Neural crest cell (in vitro differentiated cells): ENCODE measurements around the gene LRRC75B. TPM values are rescaled to one million over a fixed set of nuclear protein-coding genes. Genes with fewer than 3 reads are reported as not detected.
"Not testable (repeated sequence)": the region's sequence is repeated elsewhere in the genome, so short reads cannot be mapped to it uniquely, and the experiment has no call there.

Source experiments
- DNase-seq: peaks from one replicate; pipeline ENCODE4 v3.0.0; 2021; ENCODE audit warnings: low read depth, mixed read lengths, low spot score
- H3K27ac Mint-ChIP-seq: one replicate; pipeline ENCODE4 v1.8.0; 2021; ENCODE audit warnings: mild to moderate bottlenecking, mixed read lengths; ENCODE audit not compliant: unreplicated experiment
- H3K27me3 Mint-ChIP-seq: 2 replicates; pipeline ENCODE4 v1.8.0; 2021; ENCODE audit warnings: low read depth, mild to moderate bottlenecking, mixed read lengths
- H3K36me3 Mint-ChIP-seq: 2 replicates; pipeline ENCODE4 v1.8.0; 2021; ENCODE audit warnings: low read depth, mild to moderate bottlenecking, mixed read lengths
- H3K4me1 Mint-ChIP-seq: 2 replicates; pipeline ENCODE4 v1.8.0; 2021; ENCODE audit warnings: mixed read lengths
- H3K4me3 Mint-ChIP-seq: one replicate; pipeline ENCODE4 v1.8.0; 2021; ENCODE audit warnings: mild to moderate bottlenecking, mixed read lengths
- H3K9me3 Mint-ChIP-seq: 2 replicates; pipeline ENCODE4 v1.8.0; 2021; ENCODE audit warnings: mixed read lengths
- CTCF ChIP-seq: fragments of 200-600 bp; sonication (generic); conservative IDR thresholded peaks from 2 replicates; pipeline ENCODE4 v1.5.0; 2021; ENCODE audit warnings: antibody characterized with exemption, mild to moderate bottlenecking
- total RNA-seq: library from RNA; stranded (reverse); gene quantifications from 2 replicates; pipeline ENCODE4 v1.2.1, GENCODE V29; 2021

LRRC75B gene
- total RNA-seq, 1 donor from 2014 or later, result 16.7 TPM

- H3K36me3 Mint-ChIP-seq, H3K9me3 Mint-ChIP-seq, H3K4me3 Mint-ChIP-seq, H3K27ac Mint-ChIP-seq, H3K27me3 Mint-ChIP-seq: not testable (repeated sequence)
- peak; percentile 47 for TF ChIP-seq CTCF
- H3K4me1 Mint-ChIP-seq, result peaks cover 17% of the 10 kb centered on the region
- peak; percentile 29 for DNase-seq
Observed at GRCh38 chr22:24629069-24629468, 36.2 kb upstream of the LRRC75B start.

- DNase-seq, H3K4me3 Mint-ChIP-seq, H3K27ac Mint-ChIP-seq, H3K36me3 Mint-ChIP-seq, H3K4me1 Mint-ChIP-seq, H3K27me3 Mint-ChIP-seq, H3K9me3 Mint-ChIP-seq: not testable (repeated sequence)
Observed at GRCh38 chr22:24627911-24628310, 35.0 kb upstream of the LRRC75B start.

- not testable (repeated sequence) for H3K36me3 Mint-ChIP-seq, H3K27ac Mint-ChIP-seq, H3K9me3 Mint-ChIP-seq, H3K4me3 Mint-ChIP-seq, DNase-seq, H3K27me3 Mint-ChIP-seq, H3K4me1 Mint-ChIP-seq
Observed at GRCh38 chr22:24622596-24622995, 29.7 kb upstream of the LRRC75B start.

DNA sequence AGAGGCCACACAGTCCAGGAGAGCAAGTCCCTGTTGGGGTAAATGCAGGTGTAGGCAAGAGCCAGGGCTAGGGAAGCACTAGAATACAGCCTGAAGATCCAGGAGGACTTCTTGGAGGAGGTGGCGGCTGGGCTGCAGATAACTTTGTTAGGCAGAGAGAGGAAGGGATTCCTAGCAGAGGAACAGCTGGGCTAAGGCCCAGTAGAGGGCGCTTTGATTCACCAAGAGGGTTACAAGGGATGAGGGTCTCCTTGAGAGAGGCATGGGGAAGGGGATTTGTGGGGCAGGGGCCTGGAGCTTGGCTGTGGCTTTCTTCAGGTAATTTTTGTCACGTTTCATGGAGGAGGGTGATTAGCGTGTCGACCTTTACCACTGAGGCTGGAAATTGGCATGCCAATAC lies 28.4 kb upstream of the LRRC75B start:
- H3K9me3 Mint-ChIP-seq, H3K4me3 Mint-ChIP-seq, H3K36me3 Mint-ChIP-seq, H3K27ac Mint-ChIP-seq, H3K27me3 Mint-ChIP-seq, H3K4me1 Mint-ChIP-seq, DNase-seq: not testable (repeated sequence)

GRCh38 chr22:24614794-24615193 lies 21.9 kb upstream of the LRRC75B start:
- not testable (repeated sequence) for H3K4me3 Mint-ChIP-seq, H3K27me3 Mint-ChIP-seq, H3K27ac Mint-ChIP-seq, H3K4me1 Mint-ChIP-seq, H3K36me3 Mint-ChIP-seq, DNase-seq, H3K9me3 Mint-ChIP-seq

DNA sequence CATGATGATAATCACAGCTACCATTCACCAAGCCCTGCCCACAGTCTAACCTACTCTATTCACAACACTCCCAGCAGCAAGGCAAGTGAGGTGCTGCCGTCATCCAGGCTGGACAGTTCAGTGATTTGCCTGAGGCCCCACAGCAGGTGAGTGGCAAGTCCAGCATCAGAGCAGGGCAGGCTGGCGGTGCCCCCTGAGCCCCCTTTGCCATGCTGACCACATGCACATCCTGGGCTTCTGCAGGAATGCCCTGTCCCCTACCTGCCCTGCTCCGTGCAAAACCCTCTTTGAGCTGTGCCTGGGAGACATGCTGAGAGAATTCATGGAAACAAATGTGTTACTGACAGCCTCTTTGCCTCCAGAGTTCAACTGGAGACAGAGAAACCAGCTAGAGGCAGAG lies 17.0 kb upstream of the LRRC75B start:
- not testable (repeated sequence) for H3K4me3 Mint-ChIP-seq, H3K36me3 Mint-ChIP-seq, DNase-seq, H3K4me1 Mint-ChIP-seq, H3K27ac Mint-ChIP-seq, H3K9me3 Mint-ChIP-seq, H3K27me3 Mint-ChIP-seq

- DNase-seq, H3K27ac Mint-ChIP-seq, H3K27me3 Mint-ChIP-seq, H3K9me3 Mint-ChIP-seq, H3K4me3 Mint-ChIP-seq, H3K36me3 Mint-ChIP-seq: not testable (repeated sequence)
- H3K4me1 Mint-ChIP-seq, result peaks cover 12% of the 10 kb centered on the region
Observed at GRCh38 chr22:24608327-24608726, 15.5 kb upstream of the LRRC75B start.

DNA sequence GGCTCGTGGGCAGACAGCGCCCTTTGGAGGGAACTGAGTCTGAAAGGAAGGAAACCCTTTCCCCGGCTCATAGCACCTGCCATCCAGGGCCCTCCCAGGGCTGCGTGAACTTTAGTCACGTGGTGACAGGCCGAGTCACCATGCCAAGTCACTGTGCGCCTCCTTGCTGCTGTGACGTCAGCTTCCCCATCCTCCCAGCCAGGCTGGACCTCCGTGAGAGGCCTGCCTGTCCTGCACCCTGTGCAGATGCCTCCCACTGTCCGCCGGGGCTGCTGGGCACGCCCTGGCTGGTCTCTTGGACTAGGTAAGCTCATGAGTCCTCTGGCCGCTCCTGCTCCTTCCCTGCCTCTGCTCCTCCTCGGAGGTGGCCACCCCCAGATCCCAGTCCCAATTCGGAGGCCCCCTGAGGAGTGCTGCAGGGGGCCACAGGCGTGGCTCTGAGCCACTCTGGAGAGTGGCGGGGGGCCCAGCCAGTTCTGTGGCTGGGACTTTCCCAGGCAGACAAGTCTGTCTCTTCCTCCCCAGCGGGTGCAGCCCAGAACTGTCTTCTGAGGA lies 14.6 kb upstream of the LRRC75B start:
- not testable (repeated sequence) for H3K36me3 Mint-ChIP-seq, H3K27me3 Mint-ChIP-seq, H3K9me3 Mint-ChIP-seq, H3K4me3 Mint-ChIP-seq, DNase-seq
- Mint-ChIP-seq H3K27ac (peak overlapping the region; percentile 12), H3K4me1 (peaks cover 13% of the 10 kb centered on the region)

- not testable (repeated sequence) for H3K27ac Mint-ChIP-seq, H3K9me3 Mint-ChIP-seq, H3K27me3 Mint-ChIP-seq, DNase-seq, H3K36me3 Mint-ChIP-seq
- Mint-ChIP-seq H3K4me1 (peaks cover 13% of the 10 kb centered on the region), H3K4me3 (peak overlapping the region; percentile 23)
Observed at GRCh38 chr22:24606340-24606739, 13.5 kb upstream of the LRRC75B start.
